PFSK-1 (cell line): Measurements from ENCODE around the gene STK38L.

Experiments
- POLR2AphosphoS5 ChIP-seq: IDR thresholded peaks from 2 replicates; pipeline ENCODE4 v1.6.1; 2012; ENCODE audit warnings: low read depth, mild to moderate bottlenecking, control low read depth, low read length, moderate library complexity
- SIN3A ChIP-seq: IDR thresholded peaks from 2 replicates; pipeline ENCODE4 v1.6.1; 2012; ENCODE audit warnings: mild to moderate bottlenecking, low read length, moderate library complexity, borderline replicate concordance; ENCODE audit not compliant: insufficient read depth

DNA sequence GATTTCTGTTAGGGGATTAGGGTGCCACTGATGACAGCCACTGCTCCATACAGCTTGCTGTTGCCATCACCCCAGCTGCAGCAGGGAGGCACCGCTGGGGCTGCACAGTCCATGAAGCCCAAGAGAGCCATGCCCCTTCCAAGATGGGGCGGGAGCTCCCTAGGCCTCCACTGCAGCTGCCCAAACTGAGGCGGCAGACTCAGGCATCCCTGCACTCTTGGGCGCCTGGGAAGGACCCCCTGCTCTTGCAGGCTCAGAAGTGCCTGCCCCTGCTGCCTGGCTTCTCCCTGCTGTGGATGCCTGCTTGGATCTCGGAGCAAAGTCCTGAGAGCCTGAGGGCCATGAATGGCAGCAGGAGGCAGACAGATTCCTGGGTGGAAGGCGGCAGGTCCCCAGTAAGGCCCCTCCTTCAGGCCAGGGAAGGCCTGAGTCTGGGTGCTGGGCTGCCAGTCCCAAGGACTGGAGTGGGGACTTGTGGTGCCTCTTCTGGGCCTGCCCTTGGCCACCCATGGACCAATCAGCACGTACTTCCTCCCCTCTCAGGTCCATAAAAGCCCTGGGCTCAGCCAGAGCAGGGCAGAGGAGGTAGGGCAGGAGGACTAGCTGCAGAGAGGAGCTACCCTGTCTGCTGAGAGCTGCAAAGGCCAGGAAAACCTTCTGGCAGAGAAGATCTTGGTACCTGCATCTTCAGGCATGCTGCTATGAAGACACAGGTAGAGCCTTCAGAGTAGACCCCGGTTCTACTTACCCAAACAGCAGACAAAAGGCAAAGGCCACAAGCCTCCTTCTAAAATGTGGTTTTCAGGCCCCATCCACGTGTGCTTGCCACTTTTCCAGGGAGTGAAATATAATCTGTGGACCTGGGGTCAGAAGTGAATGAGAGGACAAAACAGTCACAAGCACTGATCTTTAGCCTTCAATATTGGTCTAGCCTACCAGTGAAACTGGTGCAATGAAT, 30.0 kb upstream of the STK38L start:
- no peak for TF ChIP-seq SIN3A
- TF ChIP-seq POLR2AphosphoS5 = no peak
